GM12878 (cell line): ENCODE data around the gene TNRC18. TPM values are rescaled to one million over a fixed set of nuclear protein-coding genes. Genes with fewer than 3 reads are reported as not detected.
"Not testable (repeated sequence)": the region's sequence is repeated elsewhere in the genome, so short reads cannot be mapped to it uniquely, and the experiment has no call there.

Experiments used
- ATAC-seq: fragments of 200-7000 bp; cut with Tn5 transposase; 3 replicates; pipeline ENCODE4 v1.9.1; 2020; ENCODE audit warnings: mild to moderate bottlenecking, moderate library complexity
- BruUV-seq: library from RNA; stranded (reverse); fragments of 400-500 nt; replicated peaks from 2 replicates; lab custom pipeline; 2021; lab: Mats Ljungman, UMichigan
- CTCF ChIA-PET: fragments of 300-600 bp; sonication (Branson Sonifier 250); formaldehyde crosslinking; extraction: SDS; loops from one replicate; lab custom pipeline; 2021; ENCODE audit warnings: inconsistent platforms; lab: Yijun Ruan, JAX
- POLR2A ChIA-PET: fragments of 350-600 bp; formaldehyde crosslinking; extraction: SDS; loops from one replicate; lab custom pipeline; 2021; ENCODE audit warnings: inconsistent platforms; lab: Charles Lee
- RAD21 ChIA-PET: fragments of 300-600 bp; sonication (Branson Sonifier 250); formaldehyde crosslinking; loops from one replicate; lab custom pipeline; 2023; ENCODE audit warnings: antibody characterized with exemption; ENCODE audit not compliant: unreplicated experiment; lab: Charles Lee
- SMC1A ChIA-PET: fragments of 300-600 bp; sonication (Branson Sonifier 250); formaldehyde crosslinking; loops from one replicate; lab custom pipeline; 2023; ENCODE audit not compliant: unreplicated experiment, uncharacterized antibody; lab: Charles Lee
- DNase-seq: peaks from one replicate; pipeline ENCODE4 v3.0.0-alpha.2; 2011; ENCODE audit warnings: low read depth, low spot score
- FAIRE-seq: peaks from 3 replicates; lab custom pipeline; 2011; peaks lifted over from hg19 to GRCh38; lab: Jason Lieb, UNC
- H2AFZ ChIP-seq: 2 replicates; pipeline ENCODE4 v1.6.0; 2011; ENCODE audit warnings: low read depth, low read length, control low read depth; ENCODE audit not compliant: control insufficient read depth
- H3K27ac ChIP-seq: 2 replicates; pipeline ENCODE4 v1.5.1; 2011; ENCODE audit warnings: control low read depth; ENCODE audit not compliant: control insufficient read depth, insufficient read depth
- H3K27me3 ChIP-seq, 2 experiments: replicated peaks in 1 of 2; 2 replicates each; pipeline versions ENCODE4 v1.6.0 to v1.6.1; 2011; ENCODE audit warnings: low read length in 1 of 2; ENCODE audit not compliant: control insufficient read depth in 2 of 2, insufficient read depth in 2 of 2
- H3K36me3 ChIP-seq, 2 experiments: 2 replicates each; pipeline ENCODE4 v1.5.1; 2011; ENCODE audit warnings: low read length in 1 of 2; ENCODE audit not compliant: control insufficient read depth in 2 of 2, insufficient read depth in 2 of 2
- H3K4me1 ChIP-seq: 2 replicates; pipeline ENCODE4 v1.6.1; 2011; ENCODE audit warnings: mild to moderate bottlenecking, low read length, moderate library complexity, mixed read lengths; ENCODE audit not compliant: control insufficient read depth, insufficient read depth
- H3K4me2 ChIP-seq: 2 replicates; pipeline ENCODE4 v1.6.0; 2011; ENCODE audit warnings: control low read depth; ENCODE audit not compliant: control insufficient read depth, insufficient read depth
- H3K4me3 ChIP-seq: fragments of 200-600 bp; sonication (generic); 2 replicates; pipeline ENCODE4 v1.5.1; 2016
- H3K79me2 ChIP-seq: 2 replicates; pipeline ENCODE4 v1.6.0; 2011; ENCODE audit warnings: low read length; ENCODE audit not compliant: control insufficient read depth, insufficient read depth
- H3K9ac ChIP-seq: 2 replicates; pipeline ENCODE4 v1.8.0; 2011; ENCODE audit warnings: low read length, control low read depth, mixed read lengths; ENCODE audit not compliant: control insufficient read depth, insufficient read depth
- H3K9me3 ChIP-seq: replicated peaks from 3 replicates; pipeline ENCODE4 v1.5.1; 2011; ENCODE audit warnings: mild to moderate bottlenecking, low read length; ENCODE audit not compliant: control insufficient read depth, insufficient read depth
- H4K20me1 ChIP-seq: 2 replicates; pipeline ENCODE4 v1.6.0; 2011; ENCODE audit not compliant: control insufficient read depth, insufficient read depth
- EED ChIP-seq: sonication (generic); IDR thresholded peaks from 2 replicates; pipeline ENCODE4 v1.6.1; 2016; ENCODE audit warnings: antibody characterized with exemption, low read depth
- FOS ChIP-seq: IDR thresholded peaks from 3 replicates; pipeline ENCODE4 v1.6.1; 2011; ENCODE audit warnings: borderline replicate concordance; ENCODE audit not compliant: insufficient read length; ENCODE audit errors: extremely low read depth
- MTA3 ChIP-seq: IDR thresholded peaks from 2 replicates; pipeline ENCODE4 v1.6.1; 2012; ENCODE audit warnings: low read length, inconsistent platforms, borderline replicate concordance
- SP1 ChIP-seq: IDR thresholded peaks from one replicate; pipeline ENCODE4 v1.6.1; 2011; ENCODE audit warnings: low read depth, low read length
- YBX1 ChIP-seq: fragments of 450-650 bp; IDR thresholded peaks from 2 replicates; pipeline ENCODE4 v1.6.1; 2016; ENCODE audit warnings: antibody characterized with exemption
- ZNF217 ChIP-seq: fragments of 450-650 bp; IDR thresholded peaks from 2 replicates; pipeline ENCODE4 v1.6.1; 2017; ENCODE audit warnings: antibody characterized with exemption, mild to moderate bottlenecking
- ZSCAN29 ChIP-seq: fragments of 450-650 bp; IDR thresholded peaks from 2 replicates; pipeline ENCODE4 v1.6.1; 2017; ENCODE audit warnings: mild to moderate bottlenecking, moderate library complexity
- WGBS: methylation state at CpG from one replicate; pipeline ENCODE4 v1.1.6; 2016; ENCODE audit warnings: low lambda C conversion rate; ENCODE audit not compliant: insufficient replicate concordance, insufficient coverage; ENCODE audit errors: missing lambda C conversion rate; 5-methylcytosine and 5-hydroxymethylcytosine counted together
- in situ Hi-C: fragments of 300-500 bp; cut with MboI; formaldehyde crosslinking; loops from 9 replicates; pipeline ENCODE4 v1.14.3; 2018; ENCODE audit warnings: mixed read lengths
- intact Hi-C: fragments of 100-400 bp; cut with micrococcal nuclease; formaldehyde crosslinking; loops from one replicate; pipeline ENCODE4 v1.14.2; 2022; ENCODE audit not compliant: unreplicated experiment
- polyA plus RNA-seq, 11 experiments: library from polyadenylated mRNA; depleted of rRNA in 4 of 11; unstranded in 6 of 11; stranded (reverse) in 5 of 11; fragments of >200 nt; fragmentation: Nextera tagmentation in 4 of 11; fragmentation: Illumina TruSeq in 1 of 11; extraction: Ambion mirVana in 4 of 11; extraction: Trizol in 1 of 11; gene quantifications; 1 replicate in 1 of 11; 2 replicates in 10 of 11; pipeline versions ENCODE4 v1.2.1 to v1.2.3, GENCODE V29; 2011 to 2016; ENCODE audit warnings: inconsistent platforms in 2 of 11, missing spikeins in 2 of 11, low read depth in 1 of 11
- total RNA-seq, 4 experiments: library from RNA; depleted of rRNA in 3 of 4; stranded (reverse); fragments of >200 nt in 3 of 4; fragmentation: Illumina TruSeq in 1 of 4; extraction: Trizol in 1 of 4; gene quantifications; 2 replicates each; pipeline versions ENCODE4 v1.2.1 to v1.2.3, GENCODE V29; 2013 to 2021
- TF ChIP-seq, protein P1 (sequence below): fragments of 450-650 bp; IDR thresholded peaks from 2 replicates; pipeline ENCODE4 v1.6.1; 2017; ENCODE audit warnings: antibody characterized with exemption, mild to moderate bottlenecking, moderate library complexity
- TF ChIP-seq, protein P2 (sequence below): fragments of 450-650 bp; IDR thresholded peaks from 2 replicates; pipeline ENCODE4 v1.6.1; 2018; ENCODE audit warnings: mild to moderate bottlenecking, low read depth, moderate library complexity; ENCODE audit not compliant: partially characterized antibody
- TF ChIP-seq, protein P3 (sequence below): fragments of 150-350 bp; IDR thresholded peaks from 2 replicates; pipeline ENCODE4 v1.6.1; 2014; ENCODE audit warnings: mild to moderate bottlenecking, low read depth, low read length

The TNRC18 gene
- total and polyA plus RNA-seq, 10 of the 15 experiments (the other 5 are each of a cell fraction or from before 2014, with no cell fraction given), result 0.02 to 31.7 (median 5.4) TPM

DNA sequence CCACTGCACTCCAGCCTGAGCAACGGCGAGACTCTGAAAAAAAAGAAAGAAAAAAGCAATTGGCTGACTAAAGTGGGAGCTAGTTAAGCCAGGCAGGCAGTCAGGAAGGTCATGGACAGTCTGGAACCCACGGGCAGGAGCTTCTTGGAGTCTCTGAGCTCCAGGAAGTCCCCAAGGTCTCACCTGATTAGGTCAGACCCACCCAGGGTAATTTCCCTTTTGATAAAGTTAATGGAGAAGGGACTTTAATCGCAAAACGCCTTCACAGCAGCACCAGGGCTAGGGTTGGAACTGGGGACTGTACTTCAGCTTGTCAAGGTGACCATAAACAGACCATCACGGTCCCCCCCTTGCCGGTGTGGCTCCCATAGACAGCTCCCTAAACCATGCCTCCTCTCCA is 134.3 kb downstream of the TNRC18 start:
- BruUV-seq, result no TSS peak
- Histone ChIP-seq H2AFZ (no peak overlapping the region), H3K9ac (no peak overlapping the region), H3K27ac (no peak overlapping the region), H3K79me2 (no peaks in the 10 kb centered on the region), H3K4me1 (no peaks in the 10 kb centered on the region), H3K36me3 (no peaks in the 10 kb centered on the region), H4K20me1 (no peaks in the 10 kb centered on the region), H3K4me3 (no peak overlapping the region), H3K9me3 (no peaks in the 10 kb centered on the region; the same call in 2 of the 3 replicates), H3K27me3 (no peaks in the 10 kb centered on the region), H3K4me2 (no peak overlapping the region)
- in situ Hi-C loops, result no loop called here
- 49% methylated on average over 5 of the region's 7 CpGs for WGBS
- intact Hi-C loops, result no loop called here
- RAD21 ChIA-PET, result no interaction called here
- POLR2A ChIA-PET, result interaction anchor here (0.6 to 0.7 kb wide), 2 partner anchors 94 to 436 kb away, joined by 5 read pairs; no protein-coding TSS in a partner anchor
- TF ChIP-seq MTA3 (no peak), EED (no peak), FOS (no peak), ZSCAN29 (no peak), YBX1 (no peak), SP1 (no peak), ZNF217 (no peak)
- TF ChIP-seq, protein P1, sequence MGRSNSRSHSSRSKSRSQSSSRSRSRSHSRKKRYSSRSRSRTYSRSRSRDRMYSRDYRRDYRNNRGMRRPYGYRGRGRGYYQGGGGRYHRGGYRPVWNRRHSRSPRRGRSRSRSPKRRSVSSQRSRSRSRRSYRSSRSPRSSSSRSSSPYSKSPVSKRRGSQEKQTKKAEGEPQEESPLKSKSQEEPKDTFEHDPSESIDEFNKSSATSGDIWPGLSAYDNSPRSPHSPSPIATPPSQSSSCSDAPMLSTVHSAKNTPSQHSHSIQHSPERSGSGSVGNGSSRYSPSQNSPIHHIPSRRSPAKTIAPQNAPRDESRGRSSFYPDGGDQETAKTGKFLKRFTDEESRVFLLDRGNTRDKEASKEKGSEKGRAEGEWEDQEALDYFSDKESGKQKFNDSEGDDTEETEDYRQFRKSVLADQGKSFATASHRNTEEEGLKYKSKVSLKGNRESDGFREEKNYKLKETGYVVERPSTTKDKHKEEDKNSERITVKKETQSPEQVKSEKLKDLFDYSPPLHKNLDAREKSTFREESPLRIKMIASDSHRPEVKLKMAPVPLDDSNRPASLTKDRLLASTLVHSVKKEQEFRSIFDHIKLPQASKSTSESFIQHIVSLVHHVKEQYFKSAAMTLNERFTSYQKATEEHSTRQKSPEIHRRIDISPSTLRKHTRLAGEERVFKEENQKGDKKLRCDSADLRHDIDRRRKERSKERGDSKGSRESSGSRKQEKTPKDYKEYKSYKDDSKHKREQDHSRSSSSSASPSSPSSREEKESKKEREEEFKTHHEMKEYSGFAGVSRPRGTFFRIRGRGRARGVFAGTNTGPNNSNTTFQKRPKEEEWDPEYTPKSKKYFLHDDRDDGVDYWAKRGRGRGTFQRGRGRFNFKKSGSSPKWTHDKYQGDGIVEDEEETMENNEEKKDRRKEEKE, result no peak
- TF ChIP-seq, protein P2, sequence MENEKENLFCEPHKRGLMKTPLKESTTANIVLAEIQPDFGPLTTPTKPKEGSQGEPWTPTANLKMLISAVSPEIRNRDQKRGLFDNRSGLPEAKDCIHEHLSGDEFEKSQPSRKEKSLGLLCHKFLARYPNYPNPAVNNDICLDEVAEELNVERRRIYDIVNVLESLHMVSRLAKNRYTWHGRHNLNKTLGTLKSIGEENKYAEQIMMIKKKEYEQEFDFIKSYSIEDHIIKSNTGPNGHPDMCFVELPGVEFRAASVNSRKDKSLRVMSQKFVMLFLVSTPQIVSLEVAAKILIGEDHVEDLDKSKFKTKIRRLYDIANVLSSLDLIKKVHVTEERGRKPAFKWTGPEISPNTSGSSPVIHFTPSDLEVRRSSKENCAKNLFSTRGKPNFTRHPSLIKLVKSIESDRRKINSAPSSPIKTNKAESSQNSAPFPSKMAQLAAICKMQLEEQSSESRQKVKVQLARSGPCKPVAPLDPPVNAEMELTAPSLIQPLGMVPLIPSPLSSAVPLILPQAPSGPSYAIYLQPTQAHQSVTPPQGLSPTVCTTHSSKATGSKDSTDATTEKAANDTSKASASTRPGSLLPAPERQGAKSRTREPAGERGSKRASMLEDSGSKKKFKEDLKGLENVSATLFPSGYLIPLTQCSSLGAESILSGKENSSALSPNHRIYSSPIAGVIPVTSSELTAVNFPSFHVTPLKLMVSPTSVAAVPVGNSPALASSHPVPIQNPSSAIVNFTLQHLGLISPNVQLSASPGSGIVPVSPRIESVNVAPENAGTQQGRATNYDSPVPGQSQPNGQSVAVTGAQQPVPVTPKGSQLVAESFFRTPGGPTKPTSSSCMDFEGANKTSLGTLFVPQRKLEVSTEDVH, result no peak
- TF ChIP-seq, protein P3, sequence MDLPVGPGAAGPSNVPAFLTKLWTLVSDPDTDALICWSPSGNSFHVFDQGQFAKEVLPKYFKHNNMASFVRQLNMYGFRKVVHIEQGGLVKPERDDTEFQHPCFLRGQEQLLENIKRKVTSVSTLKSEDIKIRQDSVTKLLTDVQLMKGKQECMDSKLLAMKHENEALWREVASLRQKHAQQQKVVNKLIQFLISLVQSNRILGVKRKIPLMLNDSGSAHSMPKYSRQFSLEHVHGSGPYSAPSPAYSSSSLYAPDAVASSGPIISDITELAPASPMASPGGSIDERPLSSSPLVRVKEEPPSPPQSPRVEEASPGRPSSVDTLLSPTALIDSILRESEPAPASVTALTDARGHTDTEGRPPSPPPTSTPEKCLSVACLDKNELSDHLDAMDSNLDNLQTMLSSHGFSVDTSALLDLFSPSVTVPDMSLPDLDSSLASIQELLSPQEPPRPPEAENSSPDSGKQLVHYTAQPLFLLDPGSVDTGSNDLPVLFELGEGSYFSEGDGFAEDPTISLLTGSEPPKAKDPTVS, result no peak
- SMC1A ChIA-PET, result no interaction called here
- DNase-seq (no peak), FAIRE-seq (no peak), ATAC-seq (no peak)
- CTCF ChIA-PET, result interaction anchor here (0.6 to 1.7 kb wide), 4 partner anchors 18 to 458 kb away, joined by 3 read pairs; no protein-coding TSS in a partner anchor

DNA sequence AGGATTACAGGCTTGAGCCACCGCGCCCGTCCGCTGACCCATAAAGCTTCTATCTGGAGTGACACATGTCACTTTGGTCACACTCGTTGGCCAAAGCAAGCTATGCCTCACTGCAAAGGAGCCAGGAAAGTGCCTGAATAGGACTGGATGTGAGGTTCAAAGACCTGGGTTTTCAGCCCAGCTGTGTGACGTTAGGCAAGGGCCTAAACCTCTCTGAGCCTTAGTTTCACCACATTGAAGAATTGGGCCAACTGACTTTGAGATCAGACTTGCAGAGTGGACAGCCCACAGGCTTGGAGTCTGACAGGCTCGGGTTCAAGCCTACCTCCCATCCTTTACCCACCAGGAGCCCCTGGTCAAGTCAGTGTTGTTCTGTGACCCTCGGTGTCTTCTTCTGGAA is 135.1 kb downstream of the TNRC18 start:
- CTCF ChIA-PET, result interaction anchor here (0.6 to 1.7 kb wide), 3 partner anchors 17 to 459 kb away, joined by 3 read pairs; no protein-coding TSS in a partner anchor
- H4K20me1 ChIP-seq, RAD21 ChIA-PET, H3K36me3 ChIP-seq, H3K9me3 ChIP-seq, DNase-seq, H3K27ac ChIP-seq, H3K4me1 ChIP-seq, H3K9ac ChIP-seq, intact Hi-C loops, H3K79me2 ChIP-seq, ATAC-seq, BruUV-seq, H2AFZ ChIP-seq, H3K4me3 ChIP-seq, SMC1A ChIA-PET, FAIRE-seq, in situ Hi-C loops, H3K4me2 ChIP-seq, POLR2A ChIA-PET, H3K27me3 ChIP-seq: not testable (repeated sequence)
- WGBS, result 67% methylated on average over 8 of the region's 8 CpGs
